ENCODE results near the gene BAIAP2L1.

DNA sequence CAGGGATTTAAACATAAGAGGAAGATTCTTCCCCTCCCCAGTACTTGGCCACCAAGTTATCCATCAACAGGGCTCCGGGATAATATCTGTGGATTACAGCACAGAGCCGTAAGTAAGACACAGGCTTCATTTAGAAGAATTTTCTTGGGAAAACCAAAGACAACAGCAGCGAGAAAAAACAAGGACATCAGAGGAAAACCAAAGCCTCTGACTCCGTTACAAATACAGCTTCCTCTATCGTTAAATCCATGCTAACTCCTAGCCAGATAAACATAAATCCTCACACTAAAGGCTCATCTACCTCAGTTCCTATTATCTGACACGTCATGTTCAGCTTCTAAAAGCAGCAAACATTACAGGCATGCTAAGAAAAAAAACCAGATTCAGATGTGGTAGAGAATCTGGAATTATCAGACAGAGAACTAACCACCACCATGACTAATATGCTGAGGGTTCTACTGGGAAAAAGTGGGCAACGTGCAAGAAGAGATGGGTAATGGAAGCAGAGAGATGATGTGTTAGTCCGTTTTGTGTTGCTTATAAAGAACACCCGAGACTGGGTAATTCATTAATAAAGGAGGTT is 71.0 kb downstream of the BAIAP2L1 start:
- TF ChIP-seq, protein P1, sequence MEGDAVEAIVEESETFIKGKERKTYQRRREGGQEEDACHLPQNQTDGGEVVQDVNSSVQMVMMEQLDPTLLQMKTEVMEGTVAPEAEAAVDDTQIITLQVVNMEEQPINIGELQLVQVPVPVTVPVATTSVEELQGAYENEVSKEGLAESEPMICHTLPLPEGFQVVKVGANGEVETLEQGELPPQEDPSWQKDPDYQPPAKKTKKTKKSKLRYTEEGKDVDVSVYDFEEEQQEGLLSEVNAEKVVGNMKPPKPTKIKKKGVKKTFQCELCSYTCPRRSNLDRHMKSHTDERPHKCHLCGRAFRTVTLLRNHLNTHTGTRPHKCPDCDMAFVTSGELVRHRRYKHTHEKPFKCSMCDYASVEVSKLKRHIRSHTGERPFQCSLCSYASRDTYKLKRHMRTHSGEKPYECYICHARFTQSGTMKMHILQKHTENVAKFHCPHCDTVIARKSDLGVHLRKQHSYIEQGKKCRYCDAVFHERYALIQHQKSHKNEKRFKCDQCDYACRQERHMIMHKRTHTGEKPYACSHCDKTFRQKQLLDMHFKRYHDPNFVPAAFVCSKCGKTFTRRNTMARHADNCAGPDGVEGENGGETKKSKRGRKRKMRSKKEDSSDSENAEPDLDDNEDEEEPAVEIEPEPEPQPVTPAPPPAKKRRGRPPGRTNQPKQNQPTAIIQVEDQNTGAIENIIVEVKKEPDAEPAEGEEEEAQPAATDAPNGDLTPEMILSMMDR (conservative IDR thresholded peaks at IDR 0.05) = no peak
- no peak for TF ChIP-seq ZFX (IDR thresholded peaks at IDR 0.05)

All from C4-2B (cell line).